Muscle layer of colon (tissue), 2 donors: Measurements from ENCODE around the gene CXCL17.

Experiments used
- H3K27ac ChIP-seq: one replicate; pipeline ENCODE4 v1.7.0; 2013; ENCODE audit warnings: low read depth, mild to moderate bottlenecking, low read length, moderate library complexity
- H3K27me3 ChIP-seq, 2 donors: one replicate each; pipeline ENCODE4 v1.7.0; 2013; ENCODE audit warnings: low read length in 2 of 2, mild to moderate bottlenecking in 2 of 2; ENCODE audit not compliant: insufficient read depth in 2 of 2, control insufficient read depth in 1 of 2
- H3K36me3 ChIP-seq: one replicate; pipeline ENCODE4 v1.7.0; 2013; ENCODE audit warnings: mild to moderate bottlenecking, low read length; ENCODE audit not compliant: insufficient read depth
- H3K4me1 ChIP-seq: one replicate; pipeline ENCODE4 v1.7.0; 2013; ENCODE audit warnings: mild to moderate bottlenecking, low read length; ENCODE audit not compliant: insufficient read depth
- H3K4me3 ChIP-seq, 2 donors: one replicate each; pipeline ENCODE4 v1.7.0; 2013; ENCODE audit warnings: low read length in 2 of 2, low read depth in 1 of 2, mild to moderate bottlenecking in 1 of 2, moderate library complexity in 1 of 2
- H3K9ac ChIP-seq: one replicate; pipeline ENCODE4 v1.7.0; 2013; ENCODE audit warnings: low read length
- H3K9me3 ChIP-seq: one replicate; pipeline ENCODE4 v1.7.0; 2013; ENCODE audit warnings: mild to moderate bottlenecking, low read length
- donor health status: abdominal sarcoma.
- donor health status: Adenocarcinoma of cecum.

The CXCL17 gene

GRCh38 chr19:42474743-42475142, 32.0 kb upstream of the CXCL17 start:
- Histone ChIP-seq H3K4me1 (no peaks in the 10 kb centered on the region), H3K27me3 (no peaks in the 10 kb centered on the region), H3K27ac (no peak overlapping the region), H3K4me3 (no peak overlapping the region), H3K36me3 (no peaks in the 10 kb centered on the region), H3K9ac (no peak overlapping the region), H3K9me3 (no peaks in the 10 kb centered on the region)

GRCh38 chr19:42473686-42474085, 30.9 kb upstream of the CXCL17 start:
- H3K4me1 ChIP-seq, result no peaks in the 10 kb centered on the region
- H3K27ac ChIP-seq, result no peak overlapping the region
- H3K9ac ChIP-seq, result no peak overlapping the region
- no peaks in the 10 kb centered on the region for H3K27me3 ChIP-seq
- no peaks in the 10 kb centered on the region for H3K9me3 ChIP-seq
- H3K36me3 ChIP-seq, result no peaks in the 10 kb centered on the region
- no peak overlapping the region for H3K4me3 ChIP-seq

GRCh38 chr19:42472402-42473147, 29.8 kb upstream of the CXCL17 start:
- H3K4me3 ChIP-seq, result no peak overlapping the region
- H3K27me3 ChIP-seq, result no peaks in the 10 kb centered on the region
- no peaks in the 10 kb centered on the region for H3K4me1 ChIP-seq
- H3K9ac ChIP-seq, result no peak overlapping the region
- H3K36me3 ChIP-seq, result no peaks in the 10 kb centered on the region
- no peaks in the 10 kb centered on the region for H3K9me3 ChIP-seq
- no peak overlapping the region for H3K27ac ChIP-seq

GRCh38 chr19:42471554-42472249, 29.0 kb upstream of the CXCL17 start:
- no peak overlapping the region for H3K27ac ChIP-seq
- no peak overlapping the region for H3K9ac ChIP-seq
- H3K36me3 ChIP-seq, result no peaks in the 10 kb centered on the region
- H3K4me1 ChIP-seq, result no peaks in the 10 kb centered on the region
- H3K9me3 ChIP-seq, result no peaks in the 10 kb centered on the region
- H3K4me3 ChIP-seq, result no peak overlapping the region
- H3K27me3 ChIP-seq, result no peaks in the 10 kb centered on the region

GRCh38 chr19:42469311-42470235, 26.8 kb upstream of the CXCL17 start:
- Histone ChIP-seq H3K4me1 (no peaks in the 10 kb centered on the region), H3K27me3 (no peaks in the 10 kb centered on the region), H3K4me3 (no peak overlapping the region), H3K36me3 (no peaks in the 10 kb centered on the region), H3K27ac (no peak overlapping the region), H3K9me3 (no peaks in the 10 kb centered on the region), H3K9ac (no peak overlapping the region)

GRCh38 chr19:42468273-42468796, 25.6 kb upstream of the CXCL17 start:
- H3K9ac ChIP-seq, result no peak overlapping the region
- H3K4me1 ChIP-seq, result no peaks in the 10 kb centered on the region
- H3K9me3 ChIP-seq, result no peaks in the 10 kb centered on the region
- no peak overlapping the region for H3K4me3 ChIP-seq
- no peaks in the 10 kb centered on the region for H3K36me3 ChIP-seq
- no peaks in the 10 kb centered on the region for H3K27me3 ChIP-seq
- H3K27ac ChIP-seq, result no peak overlapping the region

- Histone ChIP-seq H3K9me3 (no peaks in the 10 kb centered on the region), H3K27ac (no peak overlapping the region), H3K9ac (no peak overlapping the region), H3K36me3 (no peaks in the 10 kb centered on the region), H3K27me3 (no peaks in the 10 kb centered on the region), H3K4me1 (no peaks in the 10 kb centered on the region), H3K4me3 (no peak overlapping the region)
Observed at GRCh38 chr19:42467183-42467760, 24.5 kb upstream of the CXCL17 start.

GRCh38 chr19:42466521-42467182, 23.9 kb upstream of the CXCL17 start:
- Histone ChIP-seq H3K4me3 (no peak overlapping the region), H3K27ac (no peak overlapping the region), H3K4me1 (no peaks in the 10 kb centered on the region), H3K9ac (no peak overlapping the region), H3K27me3 (no peaks in the 10 kb centered on the region), H3K36me3 (no peaks in the 10 kb centered on the region), H3K9me3 (no peaks in the 10 kb centered on the region)

GRCh38 chr19:42465827-42466280, 23.1 kb upstream of the CXCL17 start:
- Histone ChIP-seq H3K36me3 (no peaks in the 10 kb centered on the region), H3K9me3 (no peaks in the 10 kb centered on the region), H3K4me3 (no peak overlapping the region), H3K27me3 (no peaks in the 10 kb centered on the region), H3K27ac (no peak overlapping the region), H3K9ac (no peak overlapping the region), H3K4me1 (no peaks in the 10 kb centered on the region)

GRCh38 chr19:42461700-42462324, 19.1 kb upstream of the CXCL17 start:
- Histone ChIP-seq H3K27me3 (no peaks in the 10 kb centered on the region), H3K9ac (no peak overlapping the region), H3K9me3 (no peaks in the 10 kb centered on the region), H3K4me3 (no peak overlapping the region), H3K4me1 (no peaks in the 10 kb centered on the region), H3K36me3 (no peaks in the 10 kb centered on the region), H3K27ac (no peak overlapping the region)
